NCI-H2196 (cell line): ENCODE measurements around the gene SMIM36.
"Not testable (repeated sequence)": the region's sequence is repeated elsewhere in the genome, so short reads cannot be mapped to it uniquely, and the experiment has no call there.

Experiments
- DNase-seq: peaks from one replicate; lab custom pipeline; 2025; ENCODE audit not compliant: unreplicated experiment; lab: John Stamatoyannopoulos, UW

SMIM36 gene

DNA sequence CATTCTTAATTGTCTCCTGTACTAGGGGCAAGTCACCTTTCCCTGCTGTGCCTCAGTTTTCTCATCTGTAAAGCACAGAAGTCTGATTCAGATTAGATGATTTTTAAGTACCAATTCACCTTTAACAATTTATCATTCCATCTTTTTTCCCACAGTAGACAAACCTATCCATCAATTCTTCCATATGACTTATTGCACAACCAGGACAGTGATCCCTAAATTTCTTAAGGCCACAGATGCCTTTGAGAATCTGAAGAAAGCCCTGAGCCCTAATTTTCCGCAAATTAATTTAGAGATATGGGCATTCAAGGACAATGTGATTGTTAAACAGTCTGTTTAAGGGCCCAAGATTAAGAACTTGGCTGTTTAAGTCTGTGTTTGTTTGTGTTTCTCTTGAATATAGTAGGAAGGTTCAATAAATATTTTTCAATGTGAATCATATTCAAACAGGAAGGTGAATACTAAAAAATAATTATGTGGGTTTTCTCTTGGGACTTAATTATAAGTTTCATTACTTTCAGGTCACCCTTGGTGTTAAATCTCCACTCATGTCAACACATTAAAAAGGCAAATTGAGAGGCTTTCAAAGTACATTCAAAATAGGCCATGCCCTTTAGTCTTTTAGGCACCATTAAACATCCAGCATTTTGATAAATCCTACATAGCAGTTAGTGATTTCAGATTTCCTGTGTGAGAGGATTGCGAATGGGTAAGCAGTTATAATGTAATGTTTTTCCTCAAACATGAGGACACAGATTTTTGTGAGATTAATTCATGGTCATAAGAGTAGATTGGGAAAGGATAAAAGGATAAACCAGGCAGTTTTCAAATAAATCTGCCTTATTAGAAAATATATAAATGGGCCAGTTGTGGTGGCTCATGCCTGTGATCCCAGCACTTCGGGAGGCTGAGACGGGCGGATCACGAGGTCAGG lies 54.7 kb downstream of the SMIM36 start:
- no peak for DNase-seq

DNA sequence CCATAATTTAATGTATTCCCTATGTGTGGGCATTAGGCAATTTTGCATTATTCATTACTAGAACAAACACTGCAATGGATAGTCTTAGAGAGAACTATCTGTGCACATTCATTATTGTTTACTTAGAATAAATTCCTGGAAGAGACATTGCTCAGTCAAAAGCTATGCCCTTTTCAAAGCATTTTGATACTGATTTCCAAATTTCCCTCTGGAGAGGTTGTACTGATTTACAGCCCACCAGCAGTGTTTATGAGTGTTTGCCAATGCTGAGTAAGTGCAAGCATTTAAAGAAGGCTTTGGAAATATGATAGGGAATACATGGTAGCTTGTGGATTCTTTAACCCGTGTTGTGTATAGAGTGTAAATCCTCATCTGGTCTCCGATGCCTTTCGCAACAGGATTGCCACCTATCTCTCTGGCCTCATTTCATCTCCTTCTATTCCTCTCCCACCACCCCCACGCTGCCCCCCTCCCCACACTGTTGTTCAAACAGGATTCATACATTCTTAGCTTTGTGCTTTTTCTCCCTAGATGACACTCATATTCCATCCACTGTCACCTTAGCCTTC lies 56.3 kb downstream of the SMIM36 start:
- no peak for DNase-seq

DNA sequence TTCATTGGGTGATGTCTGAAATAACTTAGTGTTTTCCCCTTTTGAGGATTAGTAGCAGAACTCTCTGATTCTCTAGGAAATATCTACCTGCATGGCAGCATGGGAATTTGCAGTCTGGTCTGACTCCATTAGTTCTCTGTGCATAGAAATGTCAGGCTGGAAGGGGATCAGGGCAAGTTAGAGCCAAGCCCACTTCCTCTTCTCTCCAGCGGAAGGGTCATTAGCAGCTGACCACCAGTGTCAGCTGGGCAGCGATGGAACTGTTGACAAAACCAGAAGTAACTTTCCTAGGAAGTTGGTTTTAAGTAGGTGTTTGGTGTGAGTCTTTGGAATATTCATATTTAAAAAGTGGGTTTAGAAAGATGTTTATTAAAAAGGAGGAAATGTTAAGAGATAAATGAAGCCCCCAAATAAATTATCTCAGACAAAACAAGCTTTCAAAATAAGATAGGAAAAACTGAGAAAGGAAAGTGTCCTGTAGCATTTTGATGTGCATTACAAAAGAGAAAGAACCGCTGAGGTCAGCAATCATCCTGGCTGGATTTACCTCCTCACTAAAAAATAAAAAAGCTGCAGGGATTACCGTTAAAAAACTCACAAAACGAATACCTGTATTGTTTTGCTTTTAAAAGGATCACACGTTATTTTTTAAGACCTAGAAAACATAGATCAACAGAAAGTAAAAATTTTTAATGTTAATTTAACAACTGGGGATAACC lies 57.3 kb downstream of the SMIM36 start:
- no peak for DNase-seq

DNA sequence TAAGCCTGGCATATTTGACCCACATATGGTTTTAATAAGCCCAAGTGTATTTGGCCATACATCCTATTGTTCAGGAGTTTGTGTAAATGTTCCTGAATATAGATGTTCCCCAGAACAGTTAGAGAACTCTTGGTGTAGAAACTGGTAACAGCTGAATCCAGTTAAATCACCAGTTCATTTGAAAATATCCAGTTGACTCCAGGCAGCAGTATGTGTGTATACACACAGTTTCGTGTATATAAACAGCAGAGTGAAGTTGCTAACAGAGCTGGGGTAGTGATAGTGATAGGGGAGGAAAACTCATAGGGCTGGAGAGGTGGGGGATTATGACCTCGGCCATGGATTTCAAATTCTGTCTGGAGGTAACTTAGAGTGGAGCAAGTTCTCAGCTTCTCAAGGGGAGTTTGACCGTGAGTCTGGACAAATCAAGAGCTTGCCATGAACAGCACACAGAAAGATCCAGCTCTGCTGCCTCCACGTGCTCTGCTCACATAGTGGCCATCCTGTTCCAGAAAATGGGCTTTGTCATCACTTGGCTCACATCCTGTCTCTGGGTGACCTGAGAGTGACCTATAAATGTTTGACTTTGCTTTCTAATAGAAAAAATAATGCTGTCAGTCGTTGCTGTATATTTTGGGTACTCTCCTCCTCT lies 59.0 kb downstream of the SMIM36 start:
- no peak for DNase-seq

DNA sequence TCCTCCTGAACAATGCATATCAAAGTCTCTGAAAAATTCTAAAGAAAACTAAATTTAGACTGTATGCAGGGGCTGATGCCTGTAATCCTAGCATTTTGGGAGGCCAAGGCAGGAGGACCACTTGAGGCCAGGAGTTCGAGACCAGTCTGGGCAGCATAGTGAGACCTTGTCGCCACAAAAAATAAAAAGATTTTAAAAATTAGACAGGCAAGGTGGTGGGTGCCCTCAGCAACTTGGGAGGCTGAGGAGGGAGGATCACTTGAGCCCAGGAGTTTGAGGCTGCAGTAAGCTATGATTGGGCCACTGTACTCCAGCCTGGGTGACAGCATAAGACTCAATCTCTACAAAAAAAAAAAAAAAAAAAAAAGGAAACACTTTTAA lies 59.5 kb downstream of the SMIM36 start:
- no peak for DNase-seq

DNA sequence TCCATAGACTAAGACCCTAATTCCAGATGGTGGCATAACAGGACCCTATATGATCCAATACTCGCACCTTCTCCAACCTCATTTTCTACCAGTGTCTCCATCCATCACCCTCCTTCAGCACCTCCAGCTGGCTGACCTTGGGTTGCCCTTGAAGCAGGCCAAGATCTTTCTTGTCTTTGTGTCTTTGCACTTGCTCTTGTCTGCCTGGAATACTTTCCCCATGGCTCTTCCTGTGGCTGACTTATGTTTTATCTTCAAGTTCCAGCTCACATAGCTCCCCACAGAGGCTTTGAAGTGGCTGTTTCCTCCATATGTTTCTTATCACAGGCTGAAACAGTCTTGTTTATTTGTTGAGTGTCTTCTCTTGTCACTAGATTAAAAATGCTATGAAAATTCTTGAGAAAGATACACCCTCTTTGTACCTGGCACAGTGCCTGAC lies 60.0 kb downstream of the SMIM36 start:
- no peak for DNase-seq

DNA sequence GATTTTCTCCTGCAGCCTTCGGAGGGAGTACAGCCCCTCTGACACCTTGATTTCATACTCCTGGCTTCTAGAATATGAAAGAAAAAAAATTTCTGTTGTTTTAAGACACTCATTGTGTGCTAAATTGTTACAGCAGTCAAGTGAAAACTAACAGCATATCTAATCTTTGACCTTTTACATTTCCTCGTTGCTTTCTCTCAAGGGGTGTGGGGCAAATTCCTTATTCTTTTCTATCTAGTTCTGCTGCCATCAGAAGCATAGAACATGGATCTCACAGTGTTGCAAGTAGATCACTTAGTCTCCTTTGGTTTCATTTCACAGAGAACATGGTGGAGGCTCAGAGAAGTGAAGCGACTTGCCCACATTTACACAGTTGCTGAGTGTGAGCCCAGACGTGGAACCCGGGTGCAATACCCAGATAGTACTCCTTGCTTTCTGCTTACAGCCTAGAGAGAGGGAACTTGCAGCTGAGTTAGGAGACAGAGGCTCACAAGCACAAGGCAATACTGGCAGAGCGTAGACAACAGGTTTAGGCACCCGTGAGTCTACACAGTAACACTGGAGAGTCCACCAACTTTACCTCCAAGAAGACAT lies 60.9 kb downstream of the SMIM36 start:
- no peak for DNase-seq

DNA sequence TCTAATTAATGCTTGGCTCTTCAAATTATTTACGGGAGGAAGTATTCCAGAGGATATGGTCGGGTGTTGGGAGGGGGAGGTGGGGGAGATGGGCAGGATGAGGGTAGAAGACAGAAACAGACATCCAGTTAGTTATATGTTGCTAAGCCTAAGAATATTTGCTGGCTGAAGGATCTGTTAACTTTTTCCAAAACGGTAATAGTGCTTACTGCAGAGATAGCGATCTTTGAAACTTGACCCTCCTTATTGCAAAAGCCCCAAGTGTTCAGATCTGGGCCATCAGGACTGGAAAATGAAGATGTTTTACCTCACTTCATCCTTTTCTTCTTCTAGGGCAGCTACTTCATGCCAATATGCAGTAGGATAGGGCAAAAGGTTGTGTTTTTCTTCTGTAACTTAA lies 62.6 kb downstream of the SMIM36 start:
- DNase-seq, result peak; percentile 17

DNA sequence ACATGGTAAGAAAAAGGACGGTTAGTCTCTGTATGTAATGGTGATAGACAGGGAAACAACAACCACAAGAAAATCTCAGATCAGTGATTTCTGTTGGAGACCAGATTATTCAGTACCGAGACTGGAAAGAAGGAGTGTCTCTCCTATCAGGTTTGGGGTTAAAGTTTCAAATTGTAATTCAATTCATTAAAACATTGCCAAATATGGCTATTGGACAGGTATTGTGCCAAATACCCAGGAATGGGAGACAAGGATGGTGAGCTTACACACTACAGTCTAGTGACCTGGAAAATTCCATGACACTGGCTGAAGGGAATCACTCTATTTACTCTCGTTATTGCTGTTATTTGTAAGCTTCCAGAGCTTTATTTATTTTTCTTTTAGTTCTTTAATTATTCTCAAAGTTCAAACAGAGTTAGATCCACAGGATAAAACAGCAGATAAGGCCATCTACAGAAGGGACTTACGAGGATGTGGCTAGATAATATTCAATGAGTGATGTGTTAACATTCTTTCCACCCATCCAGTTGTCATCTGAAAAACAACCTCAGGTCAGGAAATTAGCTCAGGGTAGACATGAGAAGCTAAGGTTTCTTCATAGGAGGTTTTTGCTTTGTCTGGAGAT lies 64.6 kb downstream of the SMIM36 start:
- no peak for DNase-seq

DNA sequence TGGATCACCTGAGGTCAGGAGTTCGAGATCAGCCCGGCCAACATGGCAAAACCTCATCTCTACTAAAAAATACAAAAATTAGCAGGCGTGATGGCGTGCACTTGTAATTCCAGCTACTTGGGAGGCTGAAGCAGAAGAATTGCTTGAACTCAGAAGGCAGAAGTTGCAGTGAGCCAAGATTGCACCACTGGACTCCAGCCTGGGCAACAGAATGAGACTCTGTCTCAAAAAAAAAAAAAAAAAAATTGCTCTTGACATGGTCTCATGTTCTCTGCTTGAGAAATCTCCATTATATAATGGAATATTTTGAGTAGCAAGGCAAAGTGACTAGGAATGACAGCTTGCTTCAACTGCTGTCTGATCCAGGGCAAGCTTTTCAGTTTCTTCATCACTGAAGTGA lies 65.2 kb downstream of the SMIM36 start:
- not testable (repeated sequence) for DNase-seq

DNA sequence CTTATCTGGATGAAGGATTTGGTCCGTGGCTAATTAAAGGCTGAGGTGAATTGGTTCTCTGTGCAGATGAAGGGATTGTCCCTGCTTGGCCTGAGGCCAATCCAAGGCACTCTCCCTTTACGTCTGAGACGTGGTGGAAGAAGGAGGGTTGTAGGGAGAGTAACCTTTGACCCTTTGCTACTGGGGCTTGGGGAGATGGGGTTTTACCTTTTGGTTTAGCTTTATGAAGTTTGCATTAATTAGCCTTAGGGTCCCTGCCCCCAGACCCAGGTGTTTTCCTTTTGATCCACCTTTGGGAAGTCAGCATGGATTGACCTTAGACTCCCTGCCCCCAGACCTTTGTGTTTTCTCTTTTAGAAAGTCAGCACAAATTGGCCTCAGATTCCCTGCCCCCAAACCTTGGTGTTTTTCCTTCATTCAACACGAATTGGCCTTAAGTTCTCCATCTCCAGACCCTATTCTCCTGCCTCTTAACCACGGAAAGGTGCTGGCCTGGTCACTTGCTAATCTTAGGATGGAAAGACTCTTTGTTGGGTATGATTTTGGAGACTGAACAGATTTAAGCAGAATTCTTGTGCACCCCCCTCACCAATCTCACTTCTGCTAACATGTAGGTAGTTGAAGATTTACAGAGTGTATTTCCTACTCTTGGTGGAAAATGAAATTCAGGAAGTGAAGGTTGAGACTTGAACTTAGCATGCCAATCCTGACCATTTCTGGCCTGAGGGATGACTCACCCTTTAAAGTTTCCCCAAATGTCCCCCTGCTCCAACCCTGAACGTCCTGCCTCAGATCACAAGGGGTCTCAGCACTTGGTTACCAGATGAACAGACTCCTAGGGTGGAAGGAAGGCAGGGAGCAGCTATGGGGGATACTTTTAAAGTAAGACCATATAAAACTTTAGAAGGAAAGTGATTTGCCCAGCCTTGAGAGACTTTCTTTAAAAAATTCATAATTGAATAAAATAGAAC lies 66.5 kb downstream of the SMIM36 start:
- no peak for DNase-seq

DNA sequence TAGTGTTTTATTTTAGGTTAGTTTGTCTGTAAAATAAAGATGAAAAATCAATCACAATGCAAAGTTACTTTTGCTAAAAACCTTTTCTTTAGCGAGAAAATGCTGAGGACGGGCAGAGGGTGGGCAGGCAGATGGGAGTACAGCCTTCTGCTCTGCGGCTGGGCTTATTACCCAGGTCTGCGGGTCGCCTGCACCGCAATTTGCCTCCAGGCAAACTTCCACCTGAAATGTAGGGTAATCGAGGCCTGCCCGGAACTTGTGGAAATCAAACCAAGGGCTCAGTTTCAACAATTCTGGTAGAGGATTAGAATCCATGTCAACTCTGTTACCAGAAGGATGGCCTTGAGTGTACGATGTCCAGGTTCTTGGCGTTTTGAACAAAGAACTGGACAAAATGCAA lies 67.3 kb downstream of the SMIM36 start:
- DNase-seq, result no peak

DNA sequence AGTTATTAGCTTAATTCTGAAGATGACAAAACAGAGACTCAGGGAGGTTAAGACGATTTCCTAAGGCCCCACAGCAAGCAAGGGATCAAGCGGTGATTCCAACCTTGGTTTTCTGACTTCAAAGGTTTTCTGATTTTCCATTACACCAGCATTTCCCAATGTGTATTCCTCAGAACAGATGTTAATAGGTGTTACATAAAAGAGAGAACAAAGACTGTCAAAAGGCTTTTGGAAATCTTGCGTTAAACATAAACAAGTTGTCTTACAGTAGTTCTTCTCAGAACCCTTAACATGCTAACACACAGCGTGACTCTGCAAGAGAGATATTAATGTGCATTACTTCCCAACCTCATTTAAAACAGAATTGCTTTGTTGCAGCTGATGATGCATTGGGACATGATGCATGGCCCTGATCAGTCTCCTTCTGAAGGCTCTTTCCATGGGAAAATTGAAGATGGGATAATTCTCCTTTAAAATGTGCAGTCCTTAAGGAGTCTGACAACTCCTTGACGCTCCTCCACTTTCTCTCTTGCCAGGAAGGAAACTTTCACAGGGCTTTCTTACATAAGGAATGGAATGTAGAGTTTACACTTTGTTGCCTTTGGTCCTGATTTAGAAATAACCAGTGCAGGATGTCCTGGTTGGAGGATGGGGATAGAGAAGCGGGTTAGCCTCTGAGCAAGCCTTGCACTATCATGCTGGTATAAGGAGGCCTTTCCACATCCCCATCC lies 68.1 kb downstream of the SMIM36 start:
- DNase-seq, result no peak

DNA sequence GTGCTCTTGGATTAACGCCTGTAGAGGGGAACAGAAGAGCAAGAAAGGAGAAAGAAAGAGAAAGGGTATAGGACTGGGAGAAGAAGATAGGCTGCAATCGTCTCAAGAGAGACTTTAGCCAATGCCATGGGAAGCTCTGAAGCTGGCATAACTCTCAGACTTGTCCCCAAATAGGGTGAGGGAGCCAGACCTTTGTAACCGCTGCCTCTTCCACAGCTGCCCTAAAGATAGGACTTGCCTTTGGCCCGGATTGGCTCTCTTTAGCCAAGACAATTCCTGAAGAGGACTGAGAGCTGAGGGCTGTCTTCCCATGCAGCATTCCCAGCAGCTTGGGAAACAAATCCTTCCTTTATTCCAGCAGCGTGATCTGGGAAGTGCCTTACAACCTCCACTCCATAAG lies 68.8 kb downstream of the SMIM36 start:
- DNase-seq, result no peak

DNA sequence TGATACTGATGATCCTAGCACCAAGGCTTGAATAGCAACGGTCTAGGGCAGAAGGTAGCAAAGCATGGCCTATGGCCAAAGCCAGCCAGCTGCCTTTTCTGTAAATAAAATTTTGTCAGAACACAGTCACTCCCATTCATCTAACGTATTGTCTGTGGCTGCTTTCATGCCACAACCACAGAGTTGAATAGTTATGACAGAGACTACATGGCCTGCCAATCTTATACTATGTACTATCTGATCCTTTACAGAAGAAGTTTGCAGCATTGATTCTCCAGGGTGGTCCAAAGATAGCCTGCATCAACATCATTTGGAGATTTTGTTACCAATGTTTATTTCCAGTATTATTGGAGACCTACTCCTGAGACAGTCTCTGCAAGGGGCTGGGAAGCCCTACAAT lies 69.7 kb downstream of the SMIM36 start:
- peak; percentile 15 for DNase-seq

DNA sequence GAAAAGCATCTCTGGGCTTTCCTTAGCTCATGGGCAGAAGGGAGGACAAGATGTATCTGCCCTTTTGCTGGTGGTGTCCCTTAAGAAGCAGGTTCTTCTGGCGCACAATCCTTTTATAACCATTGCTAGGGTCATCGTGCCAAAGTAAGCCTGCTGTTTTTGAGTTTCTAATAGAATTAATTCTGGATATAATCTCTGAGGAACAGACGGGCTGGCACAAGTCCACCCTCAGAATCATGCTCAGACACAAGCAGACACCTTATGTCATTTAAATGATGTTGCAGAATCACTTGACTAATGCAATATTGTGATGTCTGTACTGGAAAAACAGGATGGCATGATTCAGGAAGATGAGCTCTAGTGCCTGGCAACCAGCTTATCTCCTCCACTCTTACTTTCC lies 70.9 kb downstream of the SMIM36 start:
- DNase-seq, result no peak

DNA sequence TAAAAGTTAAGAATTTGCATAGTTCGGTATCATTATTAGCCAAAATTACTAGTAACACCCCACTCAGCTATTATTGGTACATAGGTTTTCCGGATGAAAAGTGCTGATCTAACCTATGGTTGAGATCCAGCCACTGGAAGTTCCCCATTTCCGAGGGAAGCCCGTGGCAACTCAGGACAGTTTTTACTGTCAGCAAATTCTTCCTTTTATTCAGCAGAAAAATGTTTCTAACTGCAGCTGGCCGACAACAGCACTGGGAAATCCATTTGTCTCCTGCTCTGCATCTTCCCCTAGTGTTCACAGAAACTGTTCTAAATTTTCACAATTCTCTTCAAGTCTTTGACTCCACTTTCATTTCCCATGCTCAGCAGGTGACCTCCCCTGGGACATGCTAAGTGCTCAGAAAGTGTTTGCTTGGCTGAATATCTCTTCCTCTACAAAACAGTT lies 74.1 kb downstream of the SMIM36 start:
- no peak for DNase-seq

DNA sequence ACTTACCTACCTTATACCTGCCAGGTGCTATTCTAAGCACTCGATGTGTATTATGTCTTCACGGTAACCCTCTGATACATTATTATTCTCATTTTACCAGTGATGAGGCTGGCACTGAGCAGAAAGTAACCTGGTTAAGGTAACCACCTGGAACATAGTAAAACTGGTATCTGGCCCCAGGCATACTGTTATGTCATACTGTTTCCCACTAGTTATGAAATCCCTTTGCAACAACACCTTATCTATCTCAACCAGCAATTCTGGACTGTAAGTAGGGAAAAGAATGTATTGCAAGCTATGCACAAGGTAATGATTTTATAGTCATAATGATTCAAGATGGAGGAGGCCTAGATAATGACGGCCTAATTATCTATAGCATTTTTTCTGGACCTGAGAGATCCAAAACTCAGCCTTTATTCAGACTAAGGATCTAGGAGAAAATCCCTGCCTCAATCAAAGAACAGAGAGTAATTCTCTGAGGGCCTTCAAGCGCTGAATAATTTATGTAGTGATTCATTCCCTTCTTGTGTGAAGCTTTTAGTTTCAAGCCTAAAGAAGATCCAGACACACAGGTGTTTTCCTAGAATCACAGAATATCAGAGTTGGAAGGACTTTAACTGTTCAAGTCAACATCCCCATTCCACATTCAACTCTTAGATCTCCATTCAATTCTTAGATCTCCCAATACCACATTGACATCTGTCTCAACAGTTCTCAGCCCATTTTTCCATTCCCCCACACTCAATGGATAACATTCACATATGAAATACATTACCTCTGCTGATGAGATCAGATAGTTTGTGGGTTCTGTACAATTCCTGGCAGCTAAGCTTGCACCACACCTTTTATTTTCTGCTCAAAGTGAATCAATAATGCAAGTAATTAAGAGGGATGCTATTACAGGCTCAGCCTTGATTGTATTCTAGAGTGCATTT lies 74.8 kb downstream of the SMIM36 start:
- no peak for DNase-seq
